Gastrocnemius medialis (tissue), 4 donors: Measurements from ENCODE around the gene CFAP46.

Source experiments
- POLR2A ChIP-seq, 2 donors: fragments of 450-650 bp; IDR thresholded peaks; one replicate each; pipeline ENCODE4 v1.6.1; 2017; ENCODE audit warnings: antibody characterized with exemption in 2 of 2, mild to moderate bottlenecking in 2 of 2, moderate library complexity in 2 of 2
- TF ChIP-seq, protein P1 (sequence below), 5 experiments: fragments of 450-650 bp in 3 of 5; fragments of 200-600 bp in 2 of 5; sonication (generic) in 2 of 5; IDR thresholded peaks in 4 of 5; conservative IDR thresholded peaks in 1 of 5; 1 replicate in 4 of 5; 2 replicates in 1 of 5; pipeline ENCODE4 v1.5.1; 2016 to 2019; ENCODE audit warnings: antibody characterized with exemption in 5 of 5, mild to moderate bottlenecking in 3 of 5, moderate library complexity in 3 of 5

GRCh38 chr10:132844069-132844809, 98.1 kb downstream of the CFAP46 start:
- TF ChIP-seq, protein P1, sequence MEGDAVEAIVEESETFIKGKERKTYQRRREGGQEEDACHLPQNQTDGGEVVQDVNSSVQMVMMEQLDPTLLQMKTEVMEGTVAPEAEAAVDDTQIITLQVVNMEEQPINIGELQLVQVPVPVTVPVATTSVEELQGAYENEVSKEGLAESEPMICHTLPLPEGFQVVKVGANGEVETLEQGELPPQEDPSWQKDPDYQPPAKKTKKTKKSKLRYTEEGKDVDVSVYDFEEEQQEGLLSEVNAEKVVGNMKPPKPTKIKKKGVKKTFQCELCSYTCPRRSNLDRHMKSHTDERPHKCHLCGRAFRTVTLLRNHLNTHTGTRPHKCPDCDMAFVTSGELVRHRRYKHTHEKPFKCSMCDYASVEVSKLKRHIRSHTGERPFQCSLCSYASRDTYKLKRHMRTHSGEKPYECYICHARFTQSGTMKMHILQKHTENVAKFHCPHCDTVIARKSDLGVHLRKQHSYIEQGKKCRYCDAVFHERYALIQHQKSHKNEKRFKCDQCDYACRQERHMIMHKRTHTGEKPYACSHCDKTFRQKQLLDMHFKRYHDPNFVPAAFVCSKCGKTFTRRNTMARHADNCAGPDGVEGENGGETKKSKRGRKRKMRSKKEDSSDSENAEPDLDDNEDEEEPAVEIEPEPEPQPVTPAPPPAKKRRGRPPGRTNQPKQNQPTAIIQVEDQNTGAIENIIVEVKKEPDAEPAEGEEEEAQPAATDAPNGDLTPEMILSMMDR (IDR thresholded peaks at IDR 0.05 in 4 of 5, conservative IDR thresholded peaks at IDR 0.05 in 1 of 5): no peak
- TF ChIP-seq POLR2A (IDR thresholded peaks at IDR 0.05): no peak
